D341Med (cell line): ENCODE results near the gene SHISA3.

ENCODE experiments used
- DNase-seq: peaks from one replicate; pipeline ENCODE4 v3.0.0; 2012; ENCODE audit warnings: low spot score

SHISA3 gene

DNA sequence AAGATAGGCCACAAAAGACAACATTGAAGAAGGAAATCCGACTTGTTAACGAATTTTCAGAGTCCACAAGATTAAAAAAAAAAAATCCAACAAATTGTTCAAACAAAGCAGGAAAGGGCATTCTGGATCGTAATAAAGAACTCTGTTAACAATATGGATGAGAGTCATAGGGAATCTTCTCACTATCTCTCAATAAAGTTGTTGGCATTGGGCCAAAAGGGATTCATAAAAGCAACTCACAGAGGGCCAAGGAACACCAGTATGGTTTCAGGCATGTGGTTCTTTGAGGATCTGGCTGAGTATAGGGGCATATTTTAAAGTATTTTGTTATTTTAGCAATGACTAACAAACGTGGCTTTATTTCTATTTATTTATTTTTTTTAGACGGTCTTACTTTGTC lies 49.5 kb downstream of the SHISA3 start:
- no peak for DNase-seq
